A673 (cell line): ENCODE results near the gene URB1. TPM values are rescaled to one million over a fixed set of nuclear protein-coding genes. Genes with fewer than 3 reads are reported as not detected.

Source experiments
- BruUV-seq: library from RNA; stranded (reverse); fragments of 400-500 nt; replicated peaks from 2 replicates; lab custom pipeline; 2021; lab: Mats Ljungman, UMichigan
- CTCF ChIA-PET: fragments of 300-600 bp; sonication (Branson Sonifier 250); formaldehyde crosslinking; loops from one replicate; lab custom pipeline; 2022; ENCODE audit warnings: antibody characterized with exemption; lab: Charles Lee
- POLR2A ChIA-PET: fragments of 300-600 bp; sonication (Branson Sonifier 250); formaldehyde crosslinking; loops from one replicate; lab custom pipeline; 2022; ENCODE audit warnings: antibody characterized with exemption; ENCODE audit not compliant: low non-redundant PET; lab: Charles Lee
- DNase-seq: peaks from one replicate; pipeline ENCODE4 v3.0.0-alpha.2; 2015; ENCODE audit warnings: low spot score
- H3K27ac ChIP-seq: fragments of 200-600 bp; sonication (generic); 2 replicates; pipeline ENCODE4 v1.5.1; 2016; ENCODE audit warnings: mixed run types, low read depth, mild to moderate bottlenecking, mixed read lengths, antibody characterized with exemption, low read length; ENCODE audit not compliant: poor library complexity, severe bottlenecking
- H3K27me3 ChIP-seq: fragments of 200-600 bp; sonication (generic); replicated peaks from 2 replicates; pipeline ENCODE4 v1.6.1; 2017; ENCODE audit warnings: mixed run types, low read depth, mild to moderate bottlenecking, mixed read lengths, antibody characterized with exemption, low read length; ENCODE audit not compliant: insufficient read depth, poor library complexity
- H3K36me3 ChIP-seq: fragments of 200-600 bp; sonication (generic); 2 replicates; pipeline ENCODE4 v1.6.1; 2016; ENCODE audit warnings: mixed run types, mild to moderate bottlenecking, mixed read lengths, antibody characterized with exemption, low read length; ENCODE audit not compliant: insufficient read depth, poor library complexity, severe bottlenecking
- H3K4me1 ChIP-seq: fragments of 200-600 bp; sonication (generic); 2 replicates; pipeline ENCODE4 v1.6.1; 2017; ENCODE audit warnings: mixed run types, mild to moderate bottlenecking, mixed read lengths, antibody characterized with exemption, low read length; ENCODE audit not compliant: insufficient read depth, poor library complexity, severe bottlenecking
- H3K4me3 ChIP-seq: fragments of 200-600 bp; sonication (generic); 2 replicates; pipeline ENCODE4 v1.5.1; 2016; ENCODE audit warnings: low read depth, mixed run types, mild to moderate bottlenecking, mixed read lengths, low read length; ENCODE audit not compliant: poor library complexity, severe bottlenecking
- H3K9me3 ChIP-seq: fragments of 200-600 bp; sonication (generic); 2 replicates; pipeline ENCODE4 v1.6.1; 2016; ENCODE audit warnings: mixed run types, low read depth, mild to moderate bottlenecking, mixed read lengths, antibody characterized with exemption, low read length; ENCODE audit not compliant: poor library complexity, severe bottlenecking
- CTCF ChIP-seq: fragments of 300-800, 200-600 bp; sonication (generic); conservative IDR thresholded peaks from 2 replicates; pipeline ENCODE4 v1.5.1; 2017; ENCODE audit warnings: low read depth, mild to moderate bottlenecking, antibody characterized with exemption, low read length, moderate library complexity, mixed read lengths
- EZH2 ChIP-seq: fragments of 200-600 bp; sonication (generic); IDR thresholded peaks from 2 replicates; pipeline ENCODE4 v1.6.1; 2017; ENCODE audit warnings: borderline replicate concordance, low read depth, mild to moderate bottlenecking, mixed read lengths, antibody characterized with exemption, low read length; ENCODE audit not compliant: poor library complexity, severe bottlenecking
- intact Hi-C: fragments of 100-400 bp; cut with micrococcal nuclease; formaldehyde crosslinking; loops from one replicate; pipeline ENCODE4 v1.10.0; 2022; ENCODE audit not compliant: unreplicated experiment
- total RNA-seq: library from RNA; stranded (reverse); gene quantifications from 2 replicates; pipeline ENCODE4 v1.2.3, GENCODE V29; 2021

Gene URB1
- total RNA-seq, 1 experiment from 2014 or later, result 30.5 TPM

GRCh38 chr21:32332463-32332951 is 60.3 kb downstream of the URB1 start:
- Histone ChIP-seq H3K27me3 (no peaks in the 10 kb centered on the region), H3K4me1 (peaks cover 4% of the 10 kb centered on the region), H3K27ac (no peak overlapping the region), H3K36me3 (peaks cover 86% of the 10 kb centered on the region), H3K9me3 (no peaks in the 10 kb centered on the region), H3K4me3 (no peak overlapping the region)
- no TSS peak for BruUV-seq
- intact Hi-C loops, result no loop called here
- POLR2A ChIA-PET, result no interaction called here
- CTCF ChIA-PET, result no interaction called here
- no peak for DNase-seq
- no peak for TF ChIP-seq CTCF
- TF ChIP-seq EZH2, result no peak

DNA sequence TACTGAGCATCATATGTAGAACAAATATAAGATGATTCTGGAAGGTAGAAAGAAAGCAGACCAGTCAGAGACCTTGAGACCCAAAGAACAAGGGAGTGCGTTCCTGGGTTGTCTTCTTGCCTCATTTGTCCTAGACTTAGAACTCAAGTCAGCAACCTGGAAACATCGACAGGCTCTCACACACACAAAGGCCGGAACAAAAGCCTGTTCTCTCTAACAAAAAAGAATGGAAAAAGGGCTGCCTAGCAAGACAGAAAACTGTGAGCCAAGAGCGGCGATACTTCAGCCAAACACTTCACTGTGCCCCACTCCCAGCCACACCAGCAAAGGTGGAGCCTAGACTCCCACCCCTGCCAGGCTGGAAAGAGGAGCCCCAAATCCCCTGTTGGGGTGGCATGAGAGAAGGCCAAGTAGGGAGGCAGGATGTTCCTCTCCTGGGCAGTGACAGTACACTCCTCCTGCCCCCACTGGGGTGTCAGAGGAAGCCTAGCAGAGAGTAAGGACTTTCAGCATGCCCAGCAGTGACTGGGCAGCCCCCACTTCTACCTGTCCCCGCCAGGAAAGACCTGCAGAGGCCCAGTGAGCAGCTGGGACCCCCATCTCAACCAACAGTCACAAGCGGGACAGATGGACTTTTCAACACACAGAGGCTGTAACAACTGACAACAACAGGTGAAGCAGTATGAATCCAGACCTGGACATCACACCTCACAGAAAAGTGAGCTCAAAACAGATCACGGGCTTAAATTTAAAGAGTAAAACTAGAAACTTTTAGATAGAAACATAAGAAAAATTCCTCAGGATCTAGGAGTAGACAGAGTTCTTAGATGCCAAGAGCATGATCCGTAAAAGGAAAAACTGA is 61.1 kb downstream of the URB1 start:
- no peak for TF ChIP-seq CTCF
- no peak for TF ChIP-seq EZH2
- Histone ChIP-seq H3K27ac (no peak overlapping the region), H3K36me3 (peaks cover 85% of the 10 kb centered on the region), H3K9me3 (no peaks in the 10 kb centered on the region), H3K4me3 (no peak overlapping the region), H3K27me3 (no peaks in the 10 kb centered on the region), H3K4me1 (peaks cover 4% of the 10 kb centered on the region)
- intact Hi-C loops, result no loop called here
- CTCF ChIA-PET, result no interaction called here
- DNase-seq, result no peak
- POLR2A ChIA-PET, result no interaction called here
- BruUV-seq, result no TSS peak

DNA sequence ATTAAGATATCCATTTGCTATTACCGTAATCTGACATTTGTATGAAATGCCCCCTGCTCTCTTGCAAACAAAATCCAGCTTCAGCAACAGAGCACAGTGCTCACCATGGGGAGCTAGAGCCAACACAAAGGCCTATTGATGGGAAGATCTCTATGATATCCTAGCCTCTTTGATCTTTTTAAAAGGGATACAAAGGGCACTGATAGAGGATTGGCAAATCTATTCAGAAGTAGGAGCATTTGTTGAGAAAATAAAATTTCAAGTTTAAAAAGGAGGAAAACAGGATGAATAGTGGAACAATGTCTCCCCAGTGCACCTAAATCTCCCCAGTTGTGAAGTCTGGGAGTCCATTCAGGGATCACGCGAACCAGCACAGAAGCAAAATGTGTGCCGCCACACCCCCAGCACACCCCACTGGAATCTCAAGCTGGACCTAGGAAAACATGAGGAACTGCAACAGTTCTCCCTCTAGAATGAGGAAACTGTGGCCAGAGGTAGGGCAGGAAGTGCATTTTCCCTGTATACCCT is 62.0 kb downstream of the URB1 start:
- H3K27me3 ChIP-seq, result no peaks in the 10 kb centered on the region
- no peaks in the 10 kb centered on the region for H3K9me3 ChIP-seq
- POLR2A ChIA-PET, result interaction anchor here (0.5 kb wide), 1 partner anchor 115 kb away, joined by 3 read pairs; no protein-coding TSS in a partner anchor
- peaks cover 88% of the 10 kb centered on the region for H3K36me3 ChIP-seq
- H3K27ac ChIP-seq, result no peak overlapping the region
- no peak for TF ChIP-seq EZH2
- TF ChIP-seq CTCF, result no peak
- CTCF ChIA-PET, result no interaction called here
- H3K4me3 ChIP-seq, result no peak overlapping the region
- DNase-seq, result no peak
- H3K4me1 ChIP-seq, result peaks cover 4% of the 10 kb centered on the region
- intact Hi-C loops, result no loop called here
- BruUV-seq, result no TSS peak
